Measurements from ENCODE around the gene BTBD9.
A peak's percentile ranks its signal among the peaks of the same experiment; 100 is the strongest.

Gene BTBD9

DNA sequence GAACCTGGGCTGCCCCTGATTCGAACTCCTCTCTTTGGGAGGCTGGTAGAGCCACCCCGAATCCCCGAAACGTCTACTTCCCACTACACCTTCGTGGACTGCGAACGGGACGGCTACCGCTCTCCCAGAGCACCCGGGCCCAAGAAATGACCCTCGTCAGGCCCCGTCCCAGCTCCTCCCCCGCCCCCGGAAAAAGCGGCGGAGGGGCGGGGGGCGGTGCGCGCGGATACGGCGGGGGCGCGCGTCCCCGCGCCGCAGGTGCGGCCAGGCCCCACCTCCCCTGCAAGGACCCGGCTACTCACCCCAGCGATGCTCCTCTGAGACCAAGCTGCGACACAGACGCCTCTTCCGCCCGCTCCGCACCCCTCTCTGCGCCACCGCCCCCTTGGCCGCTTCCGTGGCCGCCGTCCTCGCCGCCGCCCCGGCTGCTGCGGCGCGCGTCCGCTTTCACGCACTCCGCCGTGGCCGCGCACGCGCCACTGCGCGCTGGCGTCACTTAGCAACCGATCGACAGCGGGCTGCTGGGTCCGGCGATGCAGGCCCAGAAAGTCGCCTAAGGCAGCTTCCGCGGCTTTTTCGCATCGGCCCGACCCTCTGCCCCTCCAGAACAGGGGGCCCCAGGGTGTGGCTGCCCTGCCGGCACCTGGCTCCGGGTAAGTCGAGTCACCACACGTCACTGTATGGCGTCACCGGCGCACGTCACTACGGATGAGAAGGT lies at the start of gene BTBD9:
Gene BTBD9 (minus strand): TSS at position 432 of the 718 bp plus-strand sequence.
- peak; percentile 78 for DNase-seq

DNA sequence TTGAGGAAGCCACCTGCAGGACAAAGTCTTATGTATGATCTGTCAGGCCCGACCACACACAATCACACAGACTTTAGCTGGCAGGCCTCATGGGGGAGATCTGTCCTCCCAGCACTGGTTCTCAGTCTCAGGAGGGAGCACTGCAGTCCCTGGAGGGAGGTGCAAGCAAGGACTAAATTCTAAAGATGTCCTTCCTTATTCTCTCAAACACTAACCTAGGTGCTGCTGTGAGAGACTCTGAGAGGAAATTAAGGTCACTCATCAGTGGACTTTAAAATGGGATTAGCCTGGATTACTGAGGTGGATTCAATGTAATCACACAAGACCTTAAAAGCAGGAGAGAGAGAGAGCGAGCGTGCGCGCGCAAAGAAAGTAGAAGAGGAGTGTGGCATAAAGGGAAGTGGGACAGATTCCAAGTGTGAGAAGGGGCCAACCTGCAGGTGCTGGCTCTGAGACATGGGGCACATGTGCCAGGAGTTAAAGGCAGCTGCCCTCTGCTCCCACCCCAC lies 48.9 kb upstream of the BTBD9 start:
- DNase-seq, result no peak

DNA sequence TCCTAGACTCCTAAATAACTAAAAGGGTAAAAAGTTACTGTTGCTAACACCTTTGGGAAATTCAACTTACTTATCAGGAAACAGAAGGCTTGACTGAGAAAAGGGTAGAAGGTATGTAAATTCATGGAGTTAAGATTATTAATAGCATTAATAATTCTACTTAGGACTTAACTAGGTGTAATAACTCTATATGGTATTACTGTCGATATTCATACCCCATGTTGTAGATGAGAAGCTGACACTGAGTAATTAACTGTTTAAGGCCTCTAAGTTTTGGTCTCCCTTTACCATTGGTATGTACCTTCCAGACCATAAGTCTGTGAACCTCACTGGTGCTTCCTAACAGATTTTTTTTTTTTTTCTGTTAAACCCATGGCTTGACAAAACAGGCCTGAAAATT lies 47.8 kb upstream of the BTBD9 start:
- no peak for DNase-seq

DNA sequence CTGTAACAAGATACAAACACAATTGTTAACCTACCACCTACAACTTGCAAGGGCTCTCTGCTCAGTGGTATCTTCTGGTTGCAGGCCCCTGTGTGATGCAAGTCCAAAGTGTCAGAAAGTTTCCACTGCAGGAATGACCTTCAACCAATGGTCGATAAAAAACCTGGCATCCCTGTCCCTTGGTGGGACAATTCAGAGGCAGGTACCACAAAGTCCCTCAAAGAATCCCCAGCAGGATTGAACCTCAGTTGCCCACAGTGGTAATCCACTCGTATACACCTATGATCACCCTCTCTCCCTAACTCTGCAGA lies 47.3 kb upstream of the BTBD9 start:
- no peak for DNase-seq

DNA sequence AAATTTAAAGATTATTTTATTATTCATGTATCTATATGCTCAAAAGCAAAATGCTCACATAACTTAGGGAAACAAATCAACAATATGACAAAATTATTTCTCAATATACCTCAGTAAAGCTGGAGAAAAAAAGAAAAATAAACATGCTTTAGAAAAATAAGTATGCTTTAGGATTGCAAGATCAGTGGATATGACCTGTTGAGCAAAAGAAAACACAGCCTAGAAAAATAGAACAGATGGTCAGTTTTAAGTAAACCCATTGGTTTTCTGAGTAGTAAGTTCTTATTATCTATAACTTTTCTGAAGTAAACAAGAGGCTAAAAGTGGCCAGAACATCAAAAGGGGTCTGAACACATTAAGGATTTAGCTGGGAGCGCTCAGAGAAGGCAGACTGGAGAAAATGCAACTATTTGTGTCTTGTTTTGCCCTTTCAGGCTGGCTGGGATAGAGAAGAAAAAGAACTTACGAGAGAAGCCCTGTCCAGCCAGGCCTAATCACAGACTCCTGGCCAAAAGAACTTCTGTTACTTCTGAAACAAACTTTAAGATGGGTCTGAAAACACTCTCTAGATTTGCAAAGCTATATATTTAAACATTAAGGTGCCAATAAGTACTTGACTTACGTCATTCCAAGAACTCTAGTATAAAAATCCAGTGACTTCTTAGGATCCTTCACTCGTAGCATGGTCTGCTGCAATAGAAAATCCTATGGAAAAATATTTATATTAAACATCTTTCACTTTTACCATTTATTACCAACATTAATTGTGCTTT lies 46.7 kb upstream of the BTBD9 start:
- DNase-seq, result no peak

DNA sequence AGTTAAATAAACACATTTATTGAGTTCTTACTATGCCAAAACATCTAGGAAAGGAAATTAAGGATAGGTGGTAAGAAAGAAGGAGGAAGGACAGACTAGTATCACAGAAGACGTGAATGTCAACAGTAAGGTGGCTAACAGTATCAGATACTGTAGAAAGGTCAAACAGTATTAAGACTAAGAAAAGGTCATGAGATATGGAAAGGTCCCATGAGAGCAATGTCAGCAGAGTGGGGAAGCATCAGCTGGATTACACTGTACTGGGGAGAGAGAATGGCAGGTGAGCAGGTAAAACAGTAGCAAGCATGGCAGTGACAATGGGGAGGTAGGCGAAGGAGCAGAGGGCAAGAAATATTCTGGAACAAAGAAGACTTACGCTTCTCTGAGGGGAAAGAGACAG lies 45.2 kb upstream of the BTBD9 start:
- DNase-seq, result no peak

DNA sequence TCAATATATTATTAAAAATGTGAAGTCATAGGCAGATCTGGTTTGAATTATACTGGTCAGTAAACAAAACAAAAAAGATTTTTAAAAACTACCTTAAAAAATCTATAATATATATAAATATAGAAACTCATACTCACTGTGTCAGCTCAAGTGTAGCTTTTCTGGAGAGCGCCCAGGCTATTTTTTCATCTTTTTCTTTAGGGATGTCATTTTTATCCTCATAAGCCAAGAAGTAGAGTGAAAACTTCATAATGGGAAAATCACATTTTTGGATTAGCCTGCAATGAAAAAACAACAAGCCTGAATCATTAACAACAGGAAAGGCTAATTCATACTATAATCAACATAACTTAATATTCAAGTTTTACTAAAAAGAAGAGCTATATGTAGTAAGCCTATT lies 44.5 kb upstream of the BTBD9 start:
- no peak for DNase-seq

DNA sequence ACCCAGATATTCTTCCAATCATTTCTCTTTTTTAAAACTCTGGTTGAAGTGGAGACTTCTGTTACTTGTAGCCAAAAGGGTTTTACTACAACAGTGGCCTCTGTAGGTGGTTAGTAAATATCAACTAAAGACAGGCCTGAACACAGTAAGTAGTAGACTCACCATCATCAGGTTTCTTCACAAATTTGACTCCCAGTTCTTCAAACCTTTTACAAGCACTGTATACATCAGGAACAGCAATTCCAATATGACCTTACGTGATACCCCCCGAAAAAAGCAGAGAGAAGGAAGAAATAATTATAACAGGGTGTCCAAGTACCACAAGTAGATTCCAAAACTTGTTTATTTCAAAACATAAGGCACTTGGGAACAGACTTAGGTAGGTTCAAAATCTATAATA lies 42.1 kb upstream of the BTBD9 start:
- no peak for DNase-seq

DNA sequence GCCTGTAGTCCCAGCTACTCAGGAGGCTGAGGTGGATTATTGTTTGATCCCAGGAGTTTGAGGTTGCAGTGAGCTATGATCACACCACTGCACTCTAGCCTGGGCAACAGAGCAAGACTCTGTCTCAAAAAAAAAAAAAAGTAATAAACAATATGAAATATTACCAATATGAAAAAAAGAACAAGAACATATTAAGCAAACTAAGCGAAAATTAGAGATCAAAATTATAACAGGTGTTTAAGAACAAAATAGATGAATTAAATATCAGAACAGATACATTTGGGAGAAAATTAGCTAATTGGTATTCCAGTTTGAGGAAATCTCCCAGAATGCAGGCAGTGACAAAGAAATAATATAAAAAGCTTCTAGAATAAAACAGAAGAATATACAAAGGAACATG lies 39.9 kb upstream of the BTBD9 start:
- no peak for DNase-seq

DNA sequence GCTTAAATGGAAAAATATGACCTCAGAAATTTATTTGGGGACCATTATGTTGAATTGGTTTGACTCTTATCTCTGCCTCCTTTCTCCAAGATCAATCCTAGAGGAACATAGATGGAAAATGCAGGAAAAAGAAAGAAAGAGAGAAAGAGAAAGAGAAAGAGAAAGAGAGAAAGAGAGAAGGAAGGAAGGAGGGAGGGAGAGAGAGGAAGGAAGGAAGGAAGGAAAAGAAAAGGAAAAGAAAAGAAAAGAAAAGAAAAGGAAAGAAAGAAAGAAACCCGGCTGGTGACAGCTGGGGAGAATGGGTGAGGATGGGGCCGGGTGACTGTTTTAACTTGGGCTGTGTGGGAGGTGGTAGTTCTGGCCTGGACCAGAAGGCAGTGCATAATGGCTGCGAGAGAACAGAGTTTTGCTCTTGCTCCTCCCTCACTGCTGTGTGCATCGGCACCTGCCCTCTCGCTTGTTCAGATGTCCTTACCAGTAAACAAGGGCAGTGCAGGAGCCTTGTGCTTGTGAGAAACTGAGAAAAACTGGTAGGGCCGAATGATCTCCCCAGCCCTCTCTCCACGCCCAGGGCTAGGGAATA lies 38.5 kb upstream of the BTBD9 start:
- DNase-seq, result no peak

DNA sequence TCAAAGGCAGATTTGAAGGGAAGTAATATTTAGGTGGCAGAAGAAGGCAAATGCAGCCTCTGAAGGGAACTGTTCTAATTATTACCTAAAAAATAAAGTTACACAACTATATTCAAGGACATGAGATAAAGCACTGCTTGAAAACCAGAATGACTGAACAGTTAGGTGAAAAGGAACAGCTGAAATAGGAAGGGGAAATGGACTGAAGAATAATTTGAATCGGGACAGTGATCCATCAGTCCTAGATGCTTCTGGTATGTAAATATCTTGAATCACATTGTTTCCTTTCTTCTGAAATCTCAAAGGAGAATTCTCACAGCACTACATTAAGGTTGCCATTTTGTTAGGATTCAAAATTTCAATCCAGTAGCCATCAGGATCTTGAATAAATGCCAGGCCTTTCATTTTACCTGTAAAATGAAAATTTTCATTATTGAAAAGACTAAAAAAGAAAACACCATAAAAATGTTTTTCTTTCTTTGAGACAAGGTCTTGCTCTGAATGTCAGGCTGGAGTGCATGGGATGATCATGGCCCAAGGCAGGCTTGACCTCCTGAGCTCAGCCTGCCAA lies 37.3 kb upstream of the BTBD9 start:
- no peak for DNase-seq

DNA sequence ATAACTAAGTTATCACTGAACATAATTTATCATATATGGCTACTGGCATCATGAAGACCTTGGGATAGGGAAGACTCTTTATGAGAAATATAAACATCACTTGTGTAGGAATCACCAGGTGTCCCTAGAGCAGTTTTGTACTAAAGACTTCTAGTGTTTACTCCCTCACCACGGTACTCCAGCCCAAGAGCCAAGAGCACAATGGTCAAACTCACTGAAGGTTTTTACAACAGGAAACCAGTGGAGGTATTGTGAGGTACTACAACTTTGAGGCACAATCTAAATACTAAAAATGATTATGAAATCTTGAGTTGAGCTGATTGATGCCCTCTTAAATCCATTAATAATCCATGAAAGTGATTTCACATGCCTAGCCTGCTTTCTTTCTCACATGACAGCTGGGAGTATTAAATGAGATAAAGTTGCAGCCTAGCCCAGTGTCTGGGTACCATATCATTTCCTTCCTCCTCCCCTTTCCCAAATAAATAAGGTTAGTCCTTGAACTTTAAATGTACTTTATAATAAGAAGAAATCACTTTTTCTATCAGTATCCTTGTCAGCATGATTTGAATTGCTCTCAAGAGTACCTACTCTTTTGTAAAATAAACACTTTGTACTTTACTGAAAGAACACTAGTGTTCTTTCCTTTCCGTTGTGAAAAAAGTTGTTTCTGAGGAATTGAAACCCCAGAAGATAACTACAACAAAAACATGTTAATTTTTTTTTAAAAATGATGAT lies 36.7 kb upstream of the BTBD9 start:
- DNase-seq, result no peak

DNA sequence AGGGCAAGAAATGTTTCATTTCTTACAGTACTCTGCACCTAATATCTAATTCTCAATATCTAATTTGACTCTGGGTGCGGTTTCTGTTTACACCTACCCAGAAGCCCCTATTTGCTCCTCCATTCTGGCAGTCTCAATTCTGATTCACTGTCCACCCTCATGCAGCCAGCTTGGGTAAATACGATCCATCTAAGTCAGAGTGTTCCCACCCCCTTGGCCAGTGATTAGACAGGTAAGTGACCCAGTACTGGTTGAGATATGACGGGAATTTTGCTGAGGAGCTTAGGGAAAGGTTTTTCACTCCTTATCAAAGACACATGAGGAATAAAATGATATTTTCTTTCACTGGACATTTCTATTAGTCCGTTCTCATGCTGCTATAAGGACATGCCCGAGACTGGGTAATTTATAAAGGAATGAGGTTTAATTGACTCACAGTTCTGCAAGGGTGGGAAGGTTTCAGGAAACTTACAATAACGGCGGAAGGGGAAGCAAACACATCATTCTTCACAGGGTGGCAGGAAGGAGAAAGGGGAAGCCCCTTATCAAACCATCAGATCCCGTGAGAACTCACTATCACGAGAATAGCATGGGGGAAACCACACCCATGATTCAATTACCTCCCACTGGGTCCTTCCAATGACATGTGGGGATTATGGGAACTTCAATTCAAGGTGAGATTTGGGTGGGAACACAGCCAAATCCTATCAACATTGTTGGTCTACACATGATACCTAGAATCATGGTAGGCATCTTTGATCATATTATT lies 33.9 kb upstream of the BTBD9 start:
- no peak for DNase-seq

DNA sequence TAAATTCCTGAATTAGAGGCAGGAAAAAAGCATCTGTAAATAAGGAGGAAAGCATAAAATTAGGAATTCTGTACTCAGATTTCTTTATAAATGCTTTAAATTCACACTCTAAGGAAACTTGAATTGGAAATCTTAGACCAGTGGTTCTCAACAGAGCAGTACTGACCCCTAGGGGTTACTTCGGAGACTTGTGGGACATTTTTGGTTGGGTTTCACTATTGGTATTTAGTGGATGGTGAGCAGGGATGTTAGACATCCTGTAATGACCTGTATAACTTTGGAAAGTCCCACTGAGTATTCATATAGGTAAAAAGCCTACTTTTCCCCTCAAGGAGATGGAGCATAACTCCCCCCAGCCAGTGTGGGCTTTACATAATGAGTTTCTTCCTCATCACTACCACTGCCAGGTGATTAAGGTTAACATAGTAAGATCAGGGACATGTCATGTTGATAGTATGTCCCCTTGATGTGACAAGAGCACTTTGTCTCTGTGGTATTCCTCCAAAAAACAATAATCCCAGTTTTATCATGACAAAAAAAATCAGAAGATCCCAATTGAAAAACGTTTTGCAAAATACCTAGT lies 32.2 kb upstream of the BTBD9 start:
- DNase-seq, result peak; percentile 49

DNA sequence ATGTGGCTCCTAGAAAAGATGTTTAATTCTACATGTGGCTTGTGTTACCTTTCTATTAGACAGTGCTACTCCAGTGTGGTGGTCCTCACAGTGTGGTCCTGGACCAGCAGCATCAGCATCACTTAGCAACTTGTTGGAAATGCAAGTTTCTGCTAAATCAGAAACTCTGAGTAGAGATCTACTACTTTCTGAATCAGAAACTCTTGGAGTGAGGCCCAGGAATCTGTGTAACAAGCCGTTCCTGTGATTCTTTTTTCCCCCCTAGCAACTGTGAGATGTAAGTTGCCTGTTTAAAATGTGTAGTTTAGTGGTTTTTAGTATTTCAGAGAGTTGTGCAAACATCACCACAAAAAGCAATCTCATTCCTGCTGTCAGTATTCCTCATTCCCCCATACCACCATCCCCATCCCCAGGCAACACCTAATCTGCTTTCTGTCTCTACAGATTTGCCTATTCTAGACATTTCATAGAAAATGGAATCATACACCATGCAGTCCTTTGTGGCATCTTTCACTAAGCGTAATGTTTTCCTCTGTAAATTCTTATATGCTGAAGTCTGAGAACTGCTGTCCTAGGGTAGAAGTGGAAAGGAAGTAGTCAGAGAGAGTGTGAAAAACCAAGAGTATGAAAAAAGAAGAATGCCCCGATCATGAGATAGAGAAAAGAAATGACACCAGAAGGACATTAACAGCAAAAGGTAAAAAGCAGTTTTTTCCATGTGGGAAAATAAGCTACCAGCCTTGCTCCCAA lies 18.9 kb upstream of the BTBD9 start:
- DNase-seq, result no peak

DNA sequence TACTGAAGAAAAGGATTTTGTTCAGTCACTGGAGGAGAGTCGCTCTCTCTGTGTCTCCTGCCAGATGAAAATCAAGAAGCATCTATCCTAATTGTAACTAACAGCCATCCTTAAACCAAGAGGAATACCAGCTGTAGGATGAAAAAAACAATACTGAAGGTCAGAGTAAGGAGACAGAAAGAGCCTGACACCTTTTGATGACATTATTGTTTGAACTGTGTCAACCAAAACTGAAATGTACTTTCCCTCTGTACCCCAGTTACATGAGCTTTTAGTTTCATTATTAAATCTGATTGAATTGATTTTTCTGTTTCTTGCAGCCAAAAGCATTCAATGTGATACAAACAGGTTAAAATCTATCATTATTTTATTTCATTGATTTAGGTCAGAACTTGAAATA lies 17.2 kb upstream of the BTBD9 start:
- no peak for DNase-seq

DNA sequence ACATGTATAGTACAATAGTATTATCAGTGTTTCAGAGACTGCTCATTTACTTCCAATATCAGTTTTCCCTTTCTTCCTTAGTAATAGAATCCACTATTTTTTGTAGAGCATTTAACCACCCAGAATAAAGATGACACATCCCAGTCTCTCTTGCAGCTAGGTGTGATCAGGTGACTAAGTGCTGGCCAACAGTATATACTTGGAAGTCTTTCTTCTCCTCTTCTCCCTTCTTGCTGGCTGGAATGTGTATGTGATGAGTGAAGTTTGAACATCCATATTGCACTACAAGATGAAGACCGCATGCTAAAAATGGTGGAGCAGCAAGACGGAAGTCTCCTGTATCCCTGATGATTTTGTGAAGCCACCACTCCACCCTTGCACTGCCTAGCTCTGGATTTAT lies 14.5 kb upstream of the BTBD9 start:
- DNase-seq, result no peak

DNA sequence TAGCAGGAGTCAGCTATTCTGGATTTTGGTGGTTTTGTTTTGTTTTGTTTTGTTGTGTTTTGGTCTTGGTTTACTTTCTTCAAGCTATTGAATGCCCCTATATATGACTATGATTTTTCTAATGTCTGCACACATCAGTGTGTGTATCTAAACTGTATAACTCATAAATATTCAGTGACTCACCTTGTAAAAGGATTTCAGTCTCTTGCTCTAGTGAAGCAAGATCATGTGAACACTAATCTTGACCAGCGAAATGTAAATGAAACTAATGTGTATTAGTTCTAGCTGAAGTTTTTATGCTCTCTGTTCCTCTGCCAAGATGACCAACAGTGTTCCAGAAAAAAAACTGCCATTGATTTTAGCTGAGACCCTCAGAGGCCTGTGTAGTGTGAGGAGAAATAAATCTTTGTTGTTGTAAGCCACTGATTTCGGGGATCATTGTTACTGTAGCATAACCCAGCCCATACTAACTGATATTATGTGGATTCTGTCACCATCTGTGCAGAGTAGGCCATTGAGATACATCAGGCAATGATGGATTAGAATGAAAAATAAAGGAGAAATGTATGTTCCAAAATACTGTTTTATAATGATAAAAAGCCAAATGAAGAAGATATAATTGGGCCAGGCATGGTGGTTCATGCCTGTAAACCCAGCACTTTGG lies 11.5 kb upstream of the BTBD9 start:
- no peak for DNase-seq

DNA sequence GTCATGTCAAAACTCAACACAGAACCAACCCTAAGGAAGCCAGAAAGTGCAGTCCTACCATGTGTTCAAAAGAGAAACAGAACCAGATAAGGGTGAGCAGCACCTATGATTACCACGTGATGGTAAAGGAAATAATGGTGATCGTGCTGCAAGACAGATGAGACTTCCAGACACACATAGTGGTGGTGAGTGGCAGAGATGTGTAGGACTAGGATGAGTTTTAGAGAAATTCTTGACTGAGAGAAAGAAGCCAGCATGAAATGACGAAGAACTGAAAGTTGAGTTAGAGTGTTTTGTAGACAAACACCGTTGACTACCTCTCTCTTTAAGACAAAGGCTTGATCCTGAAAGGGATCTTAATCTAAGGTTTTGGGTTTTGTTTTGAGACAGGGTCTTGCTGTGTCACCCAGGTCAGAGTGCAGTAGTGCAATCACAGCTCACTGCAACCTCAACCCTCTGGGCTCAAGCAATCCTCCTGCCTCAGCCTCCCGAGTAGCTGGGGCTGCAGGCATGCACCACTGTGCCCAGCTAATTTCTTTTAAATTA lies 10.6 kb upstream of the BTBD9 start:
- DNase-seq, result no peak

DNA sequence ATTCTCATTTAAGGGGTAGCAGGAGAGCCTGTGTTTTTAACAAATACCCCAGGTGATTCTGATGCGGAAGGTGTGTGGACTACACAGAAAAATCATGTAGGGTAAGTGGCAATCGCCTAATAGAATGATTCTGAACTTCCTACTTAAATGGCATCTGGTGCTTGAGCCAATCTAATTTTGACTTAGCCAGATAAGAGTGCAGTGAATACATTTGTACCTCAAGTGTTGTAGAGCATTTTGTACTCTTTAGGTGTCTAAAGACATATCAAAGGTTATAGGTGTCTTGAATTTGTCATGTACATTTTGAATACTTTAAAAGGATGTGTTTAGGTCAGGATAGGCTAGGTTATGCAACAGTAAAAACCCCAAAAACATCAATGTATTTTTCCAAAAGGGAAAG lies 10.0 kb upstream of the BTBD9 start:
- DNase-seq, result no peak
